T-cell (primary cell): ENCODE data around the gene ZNF423. TPM values are rescaled to one million over a fixed set of nuclear protein-coding genes. Genes with fewer than 3 reads are reported as not detected.

Source experiments
- ATAC-seq, 4 experiments: fragments of 200-7000 bp in 3 of 4; fragments of 150-1000 bp in 1 of 4; cut with Tn5 transposase; replicated peaks in 1 of 4; 1 replicate in 3 of 4; 2 replicates in 1 of 4; pipeline ENCODE4 v1.10.0; 2021; ENCODE audit warnings: moderate library complexity in 3 of 4, mild to moderate bottlenecking in 2 of 4, moderate number of reproducible peaks in 1 of 4
- CTCF ChIA-PET, 2 donors: fragments of 300-600 bp; sonication (Branson Sonifier 250); formaldehyde crosslinking; loops; one replicate each; lab custom pipeline; 2022; ENCODE audit warnings: antibody characterized with exemption in 2 of 2; lab: Charles Lee
- POLR2A ChIA-PET, 2 donors: fragments of 300-600 bp; sonication (Branson Sonifier 250); formaldehyde crosslinking; loops; one replicate each; lab custom pipeline; 2022; ENCODE audit warnings: antibody characterized with exemption in 2 of 2; lab: Charles Lee
- DNase-seq, 35 experiments: peaks; one replicate each; pipeline versions ENCODE4 v3.0.0 to v3.0.0-alpha.2; 2013 to 2023
- H3K27ac ChIP-seq: one replicate; pipeline ENCODE4 v1.5.1; 2013; ENCODE audit warnings: low read length
- H3K27me3 ChIP-seq, 2 experiments: replicated peaks in 1 of 2; 1 replicate in 1 of 2; 2 replicates in 1 of 2; pipeline versions ENCODE4 v1.6.1 to v1.7.0; 2013; ENCODE audit warnings: low read length in 1 of 2, mixed read lengths in 1 of 2; ENCODE audit not compliant: control insufficient read depth in 2 of 2, insufficient read depth in 2 of 2; ENCODE audit errors: extremely low read depth in 1 of 2
- H3K36me3 ChIP-seq, 2 donors: 1 replicate in 1 of 2; 2 replicates in 1 of 2; pipeline versions ENCODE4 v1.6.1 to v1.7.0; 2013; ENCODE audit warnings: low read length in 1 of 2; ENCODE audit not compliant: control insufficient read depth in 2 of 2, insufficient read depth in 1 of 2; ENCODE audit errors: extremely low read depth in 1 of 2
- H3K4me1 ChIP-seq, 2 experiments: 1 replicate in 1 of 2; 2 replicates in 1 of 2; pipeline versions ENCODE4 v1.6.1 to v1.7.0; 2013; ENCODE audit warnings: low read length in 2 of 2, mixed read lengths in 1 of 2; ENCODE audit not compliant: insufficient read depth in 2 of 2, control insufficient read depth in 1 of 2; ENCODE audit errors: extremely low read depth in 1 of 2
- H3K4me3 ChIP-seq, 2 donors: 1 replicate in 1 of 2; 2 replicates in 1 of 2; pipeline versions ENCODE4 v1.5.1 to v1.7.0; 2013; ENCODE audit warnings: mild to moderate bottlenecking in 2 of 2, low read length in 1 of 2, moderate library complexity in 1 of 2; ENCODE audit not compliant: control insufficient read depth in 1 of 2; ENCODE audit errors: extremely low read depth in 1 of 2
- H3K9me3 ChIP-seq: 2 replicates; pipeline ENCODE4 v1.7.0; 2013
- H3K27ac Mint-ChIP-seq, 2 donors: one replicate each; pipeline ENCODE4 v1.8.0; 2020 to 2021; ENCODE audit warnings: mild to moderate bottlenecking in 2 of 2, mixed read lengths in 2 of 2
- H3K27me3 Mint-ChIP-seq, 2 donors: one replicate each; pipeline ENCODE4 v1.8.0; 2021 to 2022; ENCODE audit warnings: mixed read lengths in 2 of 2
- H3K36me3 Mint-ChIP-seq: one replicate; pipeline ENCODE4 v1.8.0; 2021; ENCODE audit warnings: mixed read lengths
- H3K4me1 Mint-ChIP-seq, 3 donors: one replicate each; pipeline ENCODE4 v1.8.0; 2020 to 2022; ENCODE audit warnings: mixed read lengths in 3 of 3, mild to moderate bottlenecking in 1 of 3
- H3K4me3 Mint-ChIP-seq, 3 donors: one replicate each; pipeline ENCODE4 v1.8.0; 2020 to 2022; ENCODE audit warnings: mild to moderate bottlenecking in 3 of 3, mixed read lengths in 3 of 3, moderate library complexity in 3 of 3
- H3K9me3 Mint-ChIP-seq, 3 donors: one replicate each; pipeline ENCODE4 v1.8.0; 2020 to 2022; ENCODE audit warnings: mixed read lengths in 3 of 3
- WGBS: methylation state at CpG from one replicate; pipeline ENCODE4 v1.1.5; 2013; ENCODE audit warnings: missing lambda C conversion rate; ENCODE audit not compliant: insufficient coverage; 5-methylcytosine and 5-hydroxymethylcytosine counted together
- total RNA-seq, 35 experiments: library from RNA in 6 of 35; stranded (reverse) in 6 of 35; fragments of 120-200 nt in 1 of 35; gene quantifications; one replicate each; pipeline versions ENCODE4 v1.2.1 to v1.2.4 and lab custom pipeline; 2013 to 2026

Gene ZNF423
- total RNA-seq, 5 donors from 2014 or later (not counting 1 experiment from before 2014, with no cell fraction given): 0.07 to 0.12 TPM; not detected in 3

GRCh38 chr16:49673442-49673841 is 182.5 kb downstream of the ZNF423 start:
- H3K4me1 ChIP-seq: no peaks in the 10 kb centered on the region
- Mint-ChIP-seq H3K27ac (no peak overlapping the region), H3K4me3 (no peak overlapping the region), H3K9me3 (no peaks in the 10 kb centered on the region), H3K4me1 (no peaks in the 10 kb centered on the region), H3K27me3 (no peaks in the 10 kb centered on the region), H3K36me3 (no peaks in the 10 kb centered on the region)
- H3K27ac ChIP-seq: no peak overlapping the region
- H3K27me3 ChIP-seq: peaks cover 0 to 16% of the 10 kb centered on the region in 2 experiments
- DNase-seq (no peak), ATAC-seq (no peak)
- CTCF ChIA-PET: no interaction called here
- H3K9me3 ChIP-seq: no peaks in the 10 kb centered on the region
- 90% methylated on average over 8 of the region's 8 CpGs for WGBS
- no peak overlapping the region for H3K4me3 ChIP-seq
- POLR2A ChIA-PET: no interaction called here
- H3K36me3 ChIP-seq: no peaks in the 10 kb centered on the region

GRCh38 chr16:49672753-49673152 is 183.2 kb downstream of the ZNF423 start:
- Histone ChIP-seq H3K9me3 (no peaks in the 10 kb centered on the region), H3K27me3 (peaks cover 0 to 16% of the 10 kb centered on the region in 2 experiments), H3K4me1 (no peaks in the 10 kb centered on the region), H3K36me3 (no peaks in the 10 kb centered on the region), H3K27ac (no peak overlapping the region), H3K4me3 (no peak overlapping the region)
- ChIA-PET CTCF (no interaction called here), POLR2A (no interaction called here)
- WGBS: 94% methylated on average over 6 of the region's 11 CpGs
- H3K27me3 Mint-ChIP-seq: no peaks in the 10 kb centered on the region
- H3K4me1 Mint-ChIP-seq: no peaks in the 10 kb centered on the region
- ATAC-seq (no peak), DNase-seq (no peak)
- no peak overlapping the region for H3K27ac Mint-ChIP-seq
- no peaks in the 10 kb centered on the region for H3K9me3 Mint-ChIP-seq
- H3K36me3 Mint-ChIP-seq: no peaks in the 10 kb centered on the region
- no peak overlapping the region for H3K4me3 Mint-ChIP-seq

GRCh38 chr16:49671333-49671732 is 184.6 kb downstream of the ZNF423 start:
- Mint-ChIP-seq H3K36me3 (no peaks in the 10 kb centered on the region), H3K27me3 (no peaks in the 10 kb centered on the region), H3K27ac (no peak overlapping the region), H3K9me3 (no peaks in the 10 kb centered on the region), H3K4me3 (no peak overlapping the region), H3K4me1 (no peaks in the 10 kb centered on the region)
- Histone ChIP-seq H3K36me3 (no peaks in the 10 kb centered on the region), H3K27me3 (peaks cover 0 to 16% of the 10 kb centered on the region in 2 experiments), H3K27ac (no peak overlapping the region), H3K9me3 (no peaks in the 10 kb centered on the region), H3K4me3 (no peak overlapping the region), H3K4me1 (no peaks in the 10 kb centered on the region)
- no peak for ATAC-seq
- WGBS: 90% methylated on average over 4 of the region's 12 CpGs
- DNase-seq: no peak
- CTCF ChIA-PET: interaction anchor here in 1 of 2 donors (0.5 kb wide), 1 partner anchor 22 kb away, joined by 3 read pairs; no protein-coding TSS in a partner anchor
- POLR2A ChIA-PET: no interaction called here

- Mint-ChIP-seq H3K4me3 (no peak overlapping the region), H3K27ac (no peak overlapping the region), H3K36me3 (no peaks in the 10 kb centered on the region), H3K9me3 (no peaks in the 10 kb centered on the region), H3K4me1 (no peaks in the 10 kb centered on the region), H3K27me3 (no peaks in the 10 kb centered on the region)
- H3K9me3 ChIP-seq: no peaks in the 10 kb centered on the region
- ATAC-seq (no peak), DNase-seq (no peak)
- H3K4me3 ChIP-seq: no peak overlapping the region
- CTCF ChIA-PET: no interaction called here
- H3K27ac ChIP-seq: no peak overlapping the region
- POLR2A ChIA-PET: no interaction called here
- H3K27me3 ChIP-seq: peaks cover 0 to 16% of the 10 kb centered on the region in 2 experiments
- WGBS: 87% methylated on average over 10 of the region's 13 CpGs
- no peaks in the 10 kb centered on the region for H3K4me1 ChIP-seq
- H3K36me3 ChIP-seq: no peaks in the 10 kb centered on the region
These were observed 185.3 kb downstream of the ZNF423 start for GRCh38 chr16:49670627-49671026.

- Mint-ChIP-seq H3K36me3 (no peaks in the 10 kb centered on the region), H3K4me3 (no peak overlapping the region), H3K27ac (no peak overlapping the region), H3K4me1 (no peaks in the 10 kb centered on the region), H3K27me3 (no peaks in the 10 kb centered on the region), H3K9me3 (no peaks in the 10 kb centered on the region)
- Histone ChIP-seq H3K36me3 (no peaks in the 10 kb centered on the region), H3K27me3 (peaks cover 0 to 6% of the 10 kb centered on the region in 2 experiments), H3K27ac (no peak overlapping the region), H3K4me1 (no peaks in the 10 kb centered on the region), H3K4me3 (no peak overlapping the region), H3K9me3 (no peaks in the 10 kb centered on the region)
- POLR2A ChIA-PET: no interaction called here
- WGBS: 86% methylated on average over 9 of the region's 18 CpGs
- CTCF ChIA-PET: no interaction called here
- DNase-seq (no peak), ATAC-seq (no peak)
These were observed 190.3 kb downstream of the ZNF423 start for GRCh38 chr16:49665482-49666230.

GRCh38 chr16:49664221-49665215 is 191.4 kb downstream of the ZNF423 start:
- Mint-ChIP-seq H3K27ac (no peak overlapping the region), H3K36me3 (no peaks in the 10 kb centered on the region), H3K4me3 (no peak overlapping the region), H3K4me1 (no peaks in the 10 kb centered on the region), H3K9me3 (no peaks in the 10 kb centered on the region), H3K27me3 (peaks cover 0 to 2% of the 10 kb centered on the region in 2 donors)
- peaks cover 0 to 3% of the 10 kb centered on the region in 2 experiments for H3K27me3 ChIP-seq
- DNase-seq (no peak), ATAC-seq (no peak)
- no peaks in the 10 kb centered on the region for H3K4me1 ChIP-seq
- H3K36me3 ChIP-seq: no peaks in the 10 kb centered on the region
- 88% methylated on average over 32 of the region's 37 CpGs for WGBS
- no peak overlapping the region for H3K27ac ChIP-seq
- POLR2A ChIA-PET: no interaction called here
- CTCF ChIA-PET: no interaction called here
- no peak overlapping the region for H3K4me3 ChIP-seq
- no peaks in the 10 kb centered on the region for H3K9me3 ChIP-seq
